IPS-20b (cell line): ENCODE data around the gene GALNT9.

Experiments used
- H3K27ac ChIP-seq: one replicate; pipeline ENCODE4 v1.5.1; 2013; ENCODE audit warnings: low read length
- H3K27me3 ChIP-seq: 2 replicates; pipeline ENCODE4 v1.6.1; 2013; ENCODE audit warnings: mild to moderate bottlenecking, low read length, inconsistent platforms; ENCODE audit not compliant: insufficient read depth
- H3K36me3 ChIP-seq: 2 replicates; pipeline ENCODE4 v1.6.1; 2013; ENCODE audit warnings: low read depth, mild to moderate bottlenecking, inconsistent platforms, low read length, moderate library complexity; ENCODE audit not compliant: insufficient read depth
- H3K4me1 ChIP-seq: 2 replicates; pipeline ENCODE4 v1.6.1; 2013; ENCODE audit warnings: mild to moderate bottlenecking, control low read depth, inconsistent platforms, low read length, moderate library complexity; ENCODE audit not compliant: insufficient read depth
- H3K4me3 ChIP-seq: 2 replicates; pipeline ENCODE4 v1.5.1; 2013; ENCODE audit warnings: mild to moderate bottlenecking, low read length, inconsistent platforms
- H3K9ac ChIP-seq: 2 replicates; pipeline ENCODE4 v1.6.1; 2013; ENCODE audit warnings: low read depth, mild to moderate bottlenecking, inconsistent platforms, low read length, moderate library complexity
- H3K9me3 ChIP-seq: 2 replicates; pipeline ENCODE4 v1.6.1; 2013; ENCODE audit warnings: mild to moderate bottlenecking, low read depth, low read length, inconsistent platforms; ENCODE audit not compliant: insufficient read depth

GALNT9 gene

GRCh38 chr12:132181570-132182200, 147.7 kb downstream of the GALNT9 start:
- no peaks in the 10 kb centered on the region for H3K4me1 ChIP-seq
- peaks cover 84% of the 10 kb centered on the region for H3K27me3 ChIP-seq
- H3K4me3 ChIP-seq, result no peak overlapping the region
- H3K9me3 ChIP-seq, result no peaks in the 10 kb centered on the region
- H3K36me3 ChIP-seq, result no peaks in the 10 kb centered on the region
- H3K9ac ChIP-seq, result no peak overlapping the region
- H3K27ac ChIP-seq, result no peak overlapping the region

- no peaks in the 10 kb centered on the region for H3K9me3 ChIP-seq
- no peaks in the 10 kb centered on the region for H3K36me3 ChIP-seq
- H3K4me3 ChIP-seq, result no peak overlapping the region
- peaks cover 76% of the 10 kb centered on the region for H3K27me3 ChIP-seq
- H3K9ac ChIP-seq, result no peak overlapping the region
- H3K4me1 ChIP-seq, result no peaks in the 10 kb centered on the region
- H3K27ac ChIP-seq, result no peak overlapping the region
Observed at GRCh38 chr12:132180648-132181546, 148.5 kb downstream of the GALNT9 start.

- no peak overlapping the region for H3K4me3 ChIP-seq
- H3K9ac ChIP-seq, result no peak overlapping the region
Observed at GRCh38 chr12:132179431-132180362, 149.7 kb downstream of the GALNT9 start.

GRCh38 chr12:132178801-132179401, 150.5 kb downstream of the GALNT9 start:
- H3K4me3 ChIP-seq, result no peak overlapping the region
- no peak overlapping the region for H3K27ac ChIP-seq
- H3K9me3 ChIP-seq, result no peaks in the 10 kb centered on the region
- H3K4me1 ChIP-seq, result no peaks in the 10 kb centered on the region
- H3K9ac ChIP-seq, result no peak overlapping the region
- peaks cover 67% of the 10 kb centered on the region for H3K27me3 ChIP-seq
- H3K36me3 ChIP-seq, result no peaks in the 10 kb centered on the region

More at GRCh38 chr12:132179431-132180362, 149.7 kb downstream of the GALNT9 start:
- Histone ChIP-seq H3K27me3 (peaks cover 68% of the 10 kb centered on the region), H3K27ac (no peak overlapping the region), H3K9me3 (no peaks in the 10 kb centered on the region), H3K36me3 (no peaks in the 10 kb centered on the region), H3K4me1 (no peaks in the 10 kb centered on the region)

GRCh38 chr12:132178316-132178715, 151.1 kb downstream of the GALNT9 start:
- Histone ChIP-seq H3K27me3 (peaks cover 62% of the 10 kb centered on the region), H3K9me3 (no peaks in the 10 kb centered on the region), H3K27ac (no peak overlapping the region), H3K36me3 (no peaks in the 10 kb centered on the region), H3K9ac (no peak overlapping the region), H3K4me1 (no peaks in the 10 kb centered on the region), H3K4me3 (no peak overlapping the region)

GRCh38 chr12:132176920-132177551, 152.4 kb downstream of the GALNT9 start:
- Histone ChIP-seq H3K36me3 (no peaks in the 10 kb centered on the region), H3K9ac (no peak overlapping the region), H3K9me3 (no peaks in the 10 kb centered on the region), H3K4me3 (no peak overlapping the region), H3K4me1 (no peaks in the 10 kb centered on the region), H3K27ac (no peak overlapping the region), H3K27me3 (peaks cover 58% of the 10 kb centered on the region)

- Histone ChIP-seq H3K4me1 (no peaks in the 10 kb centered on the region), H3K27me3 (peaks cover 56% of the 10 kb centered on the region), H3K27ac (no peak overlapping the region), H3K9ac (no peak overlapping the region), H3K36me3 (no peaks in the 10 kb centered on the region), H3K4me3 (no peak overlapping the region), H3K9me3 (no peaks in the 10 kb centered on the region)
Observed at GRCh38 chr12:132176385-132176919, 152.9 kb downstream of the GALNT9 start.

- H3K4me1 ChIP-seq, result no peaks in the 10 kb centered on the region
- H3K27ac ChIP-seq, result no peak overlapping the region
- no peaks in the 10 kb centered on the region for H3K9me3 ChIP-seq
- peaks cover 51% of the 10 kb centered on the region for H3K27me3 ChIP-seq
- no peak overlapping the region for H3K9ac ChIP-seq
- H3K36me3 ChIP-seq, result no peaks in the 10 kb centered on the region
- no peak overlapping the region for H3K4me3 ChIP-seq
Observed at GRCh38 chr12:132175496-132176384, 153.6 kb downstream of the GALNT9 start.

GRCh38 chr12:132174839-132175490, 154.4 kb downstream of the GALNT9 start:
- Histone ChIP-seq H3K9ac (no peak overlapping the region), H3K27me3 (peaks cover 53% of the 10 kb centered on the region), H3K4me3 (no peak overlapping the region), H3K4me1 (no peaks in the 10 kb centered on the region), H3K27ac (no peak overlapping the region), H3K36me3 (no peaks in the 10 kb centered on the region), H3K9me3 (no peaks in the 10 kb centered on the region)
